B cell (primary cell): Measurements from ENCODE around the gene SCFD1.

Experiments used
- EZH2 ChIP-seq: IDR thresholded peaks from 2 replicates; pipeline ENCODE4 v1.6.1; 2012; ENCODE audit warnings: borderline replicate concordance, low read depth, mild to moderate bottlenecking, moderate library complexity, low read length; ENCODE audit not compliant: insufficient read depth, poor library complexity, severe bottlenecking
- TF ChIP-seq, protein P1 (sequence below): fragments of 200-600 bp; IDR thresholded peaks from one replicate; pipeline ENCODE4 v1.8.0; 2022; ENCODE audit warnings: antibody characterized with exemption, mild to moderate bottlenecking

DNA sequence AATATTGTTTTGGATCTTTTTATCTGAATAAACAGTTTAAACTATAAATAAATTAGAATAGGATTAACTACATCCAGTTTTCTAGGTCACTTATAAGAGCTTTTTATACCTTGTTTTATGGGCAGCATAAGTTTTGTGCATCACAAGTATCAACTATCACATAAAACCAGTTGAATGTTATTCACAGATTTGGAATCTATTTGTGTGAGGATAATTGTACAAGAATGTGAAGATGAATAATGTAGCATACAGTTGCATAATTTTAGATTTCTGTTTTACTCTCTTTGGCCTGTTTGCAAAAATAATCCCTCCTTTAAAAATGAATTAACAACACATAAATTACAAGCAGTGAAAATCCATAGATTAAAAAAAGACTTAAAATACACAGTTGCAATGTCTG, 88.8 kb downstream of the SCFD1 start:
- TF ChIP-seq EZH2, result no peak
- TF ChIP-seq, protein P1, sequence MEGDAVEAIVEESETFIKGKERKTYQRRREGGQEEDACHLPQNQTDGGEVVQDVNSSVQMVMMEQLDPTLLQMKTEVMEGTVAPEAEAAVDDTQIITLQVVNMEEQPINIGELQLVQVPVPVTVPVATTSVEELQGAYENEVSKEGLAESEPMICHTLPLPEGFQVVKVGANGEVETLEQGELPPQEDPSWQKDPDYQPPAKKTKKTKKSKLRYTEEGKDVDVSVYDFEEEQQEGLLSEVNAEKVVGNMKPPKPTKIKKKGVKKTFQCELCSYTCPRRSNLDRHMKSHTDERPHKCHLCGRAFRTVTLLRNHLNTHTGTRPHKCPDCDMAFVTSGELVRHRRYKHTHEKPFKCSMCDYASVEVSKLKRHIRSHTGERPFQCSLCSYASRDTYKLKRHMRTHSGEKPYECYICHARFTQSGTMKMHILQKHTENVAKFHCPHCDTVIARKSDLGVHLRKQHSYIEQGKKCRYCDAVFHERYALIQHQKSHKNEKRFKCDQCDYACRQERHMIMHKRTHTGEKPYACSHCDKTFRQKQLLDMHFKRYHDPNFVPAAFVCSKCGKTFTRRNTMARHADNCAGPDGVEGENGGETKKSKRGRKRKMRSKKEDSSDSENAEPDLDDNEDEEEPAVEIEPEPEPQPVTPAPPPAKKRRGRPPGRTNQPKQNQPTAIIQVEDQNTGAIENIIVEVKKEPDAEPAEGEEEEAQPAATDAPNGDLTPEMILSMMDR, result no peak
